NCI-H526 (cell line): ENCODE measurements around the gene HSBP1.

Source experiments
- DNase-seq, 2 experiments: peaks; one replicate each; lab custom pipeline; 2025; lab: John Stamatoyannopoulos, UW

Gene HSBP1

DNA sequence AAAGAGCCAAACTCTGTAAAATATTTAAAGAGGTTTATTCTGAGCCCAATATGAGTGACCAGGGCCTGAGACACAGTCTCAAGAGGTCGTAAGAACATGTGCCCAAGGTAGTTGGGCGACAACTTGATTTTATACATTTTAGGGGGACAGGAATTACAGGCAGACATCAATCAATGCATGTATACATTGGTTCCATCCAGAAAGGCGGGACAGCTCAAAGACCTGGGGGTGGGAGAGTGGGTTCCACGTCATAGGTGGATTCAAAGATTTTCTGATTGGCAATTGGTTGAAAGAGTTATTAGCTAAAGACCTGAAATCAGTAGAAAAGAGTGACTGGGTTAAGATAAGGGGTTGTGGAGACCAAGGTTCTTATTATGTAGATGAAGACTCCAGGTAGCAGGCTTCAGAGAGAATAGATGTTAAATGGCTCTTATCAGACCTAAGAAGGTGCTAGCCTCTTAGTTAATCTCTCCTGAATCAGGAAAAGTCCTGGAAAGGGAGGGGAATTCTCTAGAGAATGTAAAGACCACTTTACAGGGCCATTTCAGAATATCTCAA, 32.4 kb downstream of the HSBP1 start:
- no peak for DNase-seq

DNA sequence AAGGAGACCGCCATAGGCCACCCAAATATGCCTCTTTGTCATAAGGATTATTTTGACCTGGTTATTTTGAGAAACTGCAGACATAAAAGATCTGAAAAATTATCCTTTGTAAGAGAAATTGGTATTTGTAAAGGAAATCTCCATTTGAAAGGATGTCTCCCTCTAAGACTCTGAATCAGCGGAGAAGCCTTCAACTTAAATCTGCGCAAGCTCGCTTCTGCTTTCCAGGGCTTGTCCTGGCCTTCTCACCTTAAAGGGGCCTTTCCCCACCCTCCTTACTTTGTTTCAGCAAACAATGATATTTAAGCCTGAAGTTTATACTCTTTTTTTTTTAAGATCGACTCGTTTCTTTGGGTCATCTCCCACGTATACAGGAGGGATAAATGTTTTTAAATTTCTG, 34.5 kb downstream of the HSBP1 start:
- no peak for DNase-seq

GRCh38 chr16:83842756-83843507, 35.2 kb downstream of the HSBP1 start:
- DNase-seq: peak in 1 of 2 experiments; percentile 36

DNA sequence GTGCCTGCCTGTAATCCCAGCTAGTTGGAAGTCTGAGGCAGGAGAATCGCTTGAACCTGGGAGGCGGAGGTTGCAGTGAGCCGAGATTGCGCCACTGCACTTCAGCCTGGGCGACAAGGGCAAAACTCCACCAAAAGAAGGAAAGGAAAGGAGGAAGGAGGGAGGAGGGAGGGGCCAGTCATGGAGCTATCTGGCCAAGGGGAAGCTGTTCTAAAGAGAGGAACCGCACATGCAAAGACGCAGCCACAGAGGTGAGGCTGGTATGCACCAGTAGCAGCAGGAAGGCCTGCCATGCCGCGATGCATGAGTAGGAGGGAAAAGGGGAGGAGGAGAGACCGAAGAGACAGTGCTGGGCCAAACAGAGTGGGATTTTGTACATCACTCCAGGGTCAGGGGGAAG, 35.9 kb downstream of the HSBP1 start:
- DNase-seq: no peak

- DNase-seq: no peak
Measured at GRCh38 chr16:83845263-83845662, 37.5 kb downstream of the HSBP1 start.

DNA sequence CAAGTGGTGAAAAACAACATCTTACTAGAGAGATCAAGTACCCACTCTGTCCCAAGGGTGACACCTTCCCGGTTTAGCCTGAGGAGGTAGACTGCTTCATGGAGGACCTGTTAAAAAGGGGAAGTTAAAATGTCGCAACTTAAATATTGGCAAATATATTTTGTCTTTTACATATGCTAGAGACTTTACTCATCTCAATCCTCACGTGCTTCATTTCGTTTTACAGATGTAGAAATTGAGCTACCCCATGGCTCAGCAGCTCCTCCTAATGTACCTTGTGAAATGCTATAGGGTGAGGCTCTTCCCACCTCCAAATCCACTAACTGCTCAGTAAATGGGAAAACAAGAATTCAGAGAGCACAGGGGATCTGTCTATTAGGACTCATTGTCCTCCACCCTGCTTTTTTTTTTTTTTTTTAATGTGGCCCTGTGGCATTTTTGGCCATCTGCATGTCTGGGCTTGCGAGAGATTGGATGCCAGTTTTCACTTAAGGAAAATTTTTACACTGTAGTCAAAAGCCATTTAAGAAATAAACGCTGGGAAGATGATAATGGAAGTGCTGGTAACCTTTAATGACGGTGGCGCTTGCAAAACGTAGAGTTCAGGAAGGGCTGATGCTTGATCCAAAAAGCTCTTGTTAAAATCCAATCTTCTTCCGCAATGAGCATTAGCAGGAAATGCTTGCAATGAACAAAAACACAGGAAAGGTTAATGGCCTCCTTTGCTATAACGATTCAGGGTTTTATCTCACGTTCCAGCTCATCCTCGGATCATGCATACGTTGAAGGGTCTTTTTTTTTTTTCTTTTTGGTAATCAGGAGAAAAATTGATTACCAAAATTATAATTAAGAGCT, 39.8 kb downstream of the HSBP1 start:
- peak in 1 of 2 experiments; percentile 11 for DNase-seq

GRCh38 chr16:83849421-83849820, 41.6 kb downstream of the HSBP1 start:
- no peak for DNase-seq

- DNase-seq: no peak
Measured at GRCh38 chr16:83850947-83851346, 43.2 kb downstream of the HSBP1 start.

DNA sequence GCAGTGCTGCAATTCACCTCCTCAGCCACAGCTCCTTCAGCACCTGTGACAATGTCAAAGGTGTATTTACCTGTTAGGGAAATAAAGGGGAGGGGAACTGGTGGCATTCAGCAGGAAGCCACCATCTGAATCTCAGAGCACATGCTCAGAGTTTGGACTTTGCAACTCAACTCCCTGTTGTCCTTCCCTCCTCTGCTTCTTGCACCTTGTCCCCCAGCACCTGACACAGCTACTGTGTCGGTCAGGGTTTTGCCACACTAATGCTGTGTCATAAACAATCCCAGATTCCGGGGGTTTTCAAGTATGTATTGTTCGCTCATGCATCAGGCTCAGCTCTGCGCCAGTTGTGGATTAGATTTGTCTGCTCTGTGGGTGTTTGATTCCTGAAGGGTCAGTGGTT, 43.7 kb downstream of the HSBP1 start:
- DNase-seq: no peak

- no peak for DNase-seq
Measured at GRCh38 chr16:83852774-83853173, 45.0 kb downstream of the HSBP1 start.

- no peak for DNase-seq
Measured at GRCh38 chr16:83853834-83854233, 46.1 kb downstream of the HSBP1 start.

GRCh38 chr16:83854420-83854819, 46.6 kb downstream of the HSBP1 start:
- no peak for DNase-seq

DNA sequence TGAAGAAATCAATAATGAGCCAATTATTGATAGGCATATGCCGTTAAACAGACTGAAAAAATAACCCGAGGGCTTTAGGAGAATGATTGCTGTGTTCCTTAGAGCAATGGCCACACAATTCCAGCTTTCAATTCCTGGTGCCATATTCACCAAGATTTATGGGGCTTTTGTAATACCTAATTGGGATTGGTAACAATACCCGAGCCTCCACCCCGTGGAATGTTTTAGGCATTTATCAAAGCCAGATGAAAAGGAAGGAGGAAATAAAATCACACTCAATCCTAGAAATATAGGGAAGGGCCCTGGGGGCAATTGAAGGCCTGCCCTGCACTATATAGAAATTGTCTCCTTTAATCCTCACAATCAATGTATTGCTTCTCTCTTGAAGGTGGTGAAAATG, 49.0 kb downstream of the HSBP1 start:
- no peak for DNase-seq

GRCh38 chr16:83859265-83859664, 51.5 kb downstream of the HSBP1 start:
- no peak for DNase-seq

GRCh38 chr16:83862661-83863060, 54.9 kb downstream of the HSBP1 start:
- no peak for DNase-seq

- no peak for DNase-seq
Measured at GRCh38 chr16:83863682-83864081, 55.9 kb downstream of the HSBP1 start.
